ENCODE measurements around the gene FARS2. TPM values are rescaled to one million over a fixed set of nuclear protein-coding genes. Genes with fewer than 3 reads are reported as not detected.
A peak's percentile ranks its signal among the peaks of the same experiment; 100 is the strongest.

The FARS2 gene
- total and polyA plus RNA-seq, 9 of the 15 experiments (the other 6 are each of a cell fraction or from before 2014, with no cell fraction given), result 16.5 to 62.2 (median 27.0) TPM

DNA sequence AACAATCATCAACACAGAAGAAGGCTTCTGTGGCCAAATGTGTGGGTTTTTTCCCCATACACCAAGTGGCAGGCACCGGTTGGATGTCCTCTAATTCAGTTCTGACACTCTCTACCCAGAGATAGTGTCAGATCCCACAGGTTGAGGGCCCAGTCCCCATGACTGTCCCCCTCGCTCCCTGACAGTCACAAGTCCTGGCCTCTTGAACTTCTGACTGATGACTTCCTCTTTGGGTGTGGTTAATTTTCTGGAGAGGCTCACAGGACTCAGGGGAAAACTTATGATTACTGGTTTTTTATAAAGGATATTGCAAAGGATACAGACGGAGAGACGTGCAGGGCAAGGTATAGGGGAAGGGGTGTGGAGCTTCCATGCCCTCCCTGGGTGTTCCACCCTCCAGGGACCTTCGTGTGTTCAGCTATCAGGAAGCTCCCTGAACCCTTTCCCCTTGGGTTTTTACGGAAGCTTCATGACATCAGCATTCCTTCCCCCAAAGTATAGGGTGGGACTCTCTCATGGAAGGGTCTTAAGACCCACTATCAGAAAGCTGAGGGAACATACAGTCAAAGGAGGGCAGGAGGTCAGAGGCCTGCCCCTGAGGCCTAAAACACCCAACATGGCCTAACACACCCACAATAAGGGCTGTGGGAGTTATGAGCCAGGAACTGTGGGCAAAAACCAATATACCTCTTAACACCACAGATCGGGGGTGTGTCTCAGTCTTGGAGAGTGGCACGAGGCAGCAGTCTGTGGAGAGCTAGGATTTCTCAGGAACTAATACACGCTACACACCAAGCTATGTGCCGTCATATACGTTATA lies 33.3 kb downstream of the FARS2 start (continued):
- TF ChIP-seq, protein P1, sequence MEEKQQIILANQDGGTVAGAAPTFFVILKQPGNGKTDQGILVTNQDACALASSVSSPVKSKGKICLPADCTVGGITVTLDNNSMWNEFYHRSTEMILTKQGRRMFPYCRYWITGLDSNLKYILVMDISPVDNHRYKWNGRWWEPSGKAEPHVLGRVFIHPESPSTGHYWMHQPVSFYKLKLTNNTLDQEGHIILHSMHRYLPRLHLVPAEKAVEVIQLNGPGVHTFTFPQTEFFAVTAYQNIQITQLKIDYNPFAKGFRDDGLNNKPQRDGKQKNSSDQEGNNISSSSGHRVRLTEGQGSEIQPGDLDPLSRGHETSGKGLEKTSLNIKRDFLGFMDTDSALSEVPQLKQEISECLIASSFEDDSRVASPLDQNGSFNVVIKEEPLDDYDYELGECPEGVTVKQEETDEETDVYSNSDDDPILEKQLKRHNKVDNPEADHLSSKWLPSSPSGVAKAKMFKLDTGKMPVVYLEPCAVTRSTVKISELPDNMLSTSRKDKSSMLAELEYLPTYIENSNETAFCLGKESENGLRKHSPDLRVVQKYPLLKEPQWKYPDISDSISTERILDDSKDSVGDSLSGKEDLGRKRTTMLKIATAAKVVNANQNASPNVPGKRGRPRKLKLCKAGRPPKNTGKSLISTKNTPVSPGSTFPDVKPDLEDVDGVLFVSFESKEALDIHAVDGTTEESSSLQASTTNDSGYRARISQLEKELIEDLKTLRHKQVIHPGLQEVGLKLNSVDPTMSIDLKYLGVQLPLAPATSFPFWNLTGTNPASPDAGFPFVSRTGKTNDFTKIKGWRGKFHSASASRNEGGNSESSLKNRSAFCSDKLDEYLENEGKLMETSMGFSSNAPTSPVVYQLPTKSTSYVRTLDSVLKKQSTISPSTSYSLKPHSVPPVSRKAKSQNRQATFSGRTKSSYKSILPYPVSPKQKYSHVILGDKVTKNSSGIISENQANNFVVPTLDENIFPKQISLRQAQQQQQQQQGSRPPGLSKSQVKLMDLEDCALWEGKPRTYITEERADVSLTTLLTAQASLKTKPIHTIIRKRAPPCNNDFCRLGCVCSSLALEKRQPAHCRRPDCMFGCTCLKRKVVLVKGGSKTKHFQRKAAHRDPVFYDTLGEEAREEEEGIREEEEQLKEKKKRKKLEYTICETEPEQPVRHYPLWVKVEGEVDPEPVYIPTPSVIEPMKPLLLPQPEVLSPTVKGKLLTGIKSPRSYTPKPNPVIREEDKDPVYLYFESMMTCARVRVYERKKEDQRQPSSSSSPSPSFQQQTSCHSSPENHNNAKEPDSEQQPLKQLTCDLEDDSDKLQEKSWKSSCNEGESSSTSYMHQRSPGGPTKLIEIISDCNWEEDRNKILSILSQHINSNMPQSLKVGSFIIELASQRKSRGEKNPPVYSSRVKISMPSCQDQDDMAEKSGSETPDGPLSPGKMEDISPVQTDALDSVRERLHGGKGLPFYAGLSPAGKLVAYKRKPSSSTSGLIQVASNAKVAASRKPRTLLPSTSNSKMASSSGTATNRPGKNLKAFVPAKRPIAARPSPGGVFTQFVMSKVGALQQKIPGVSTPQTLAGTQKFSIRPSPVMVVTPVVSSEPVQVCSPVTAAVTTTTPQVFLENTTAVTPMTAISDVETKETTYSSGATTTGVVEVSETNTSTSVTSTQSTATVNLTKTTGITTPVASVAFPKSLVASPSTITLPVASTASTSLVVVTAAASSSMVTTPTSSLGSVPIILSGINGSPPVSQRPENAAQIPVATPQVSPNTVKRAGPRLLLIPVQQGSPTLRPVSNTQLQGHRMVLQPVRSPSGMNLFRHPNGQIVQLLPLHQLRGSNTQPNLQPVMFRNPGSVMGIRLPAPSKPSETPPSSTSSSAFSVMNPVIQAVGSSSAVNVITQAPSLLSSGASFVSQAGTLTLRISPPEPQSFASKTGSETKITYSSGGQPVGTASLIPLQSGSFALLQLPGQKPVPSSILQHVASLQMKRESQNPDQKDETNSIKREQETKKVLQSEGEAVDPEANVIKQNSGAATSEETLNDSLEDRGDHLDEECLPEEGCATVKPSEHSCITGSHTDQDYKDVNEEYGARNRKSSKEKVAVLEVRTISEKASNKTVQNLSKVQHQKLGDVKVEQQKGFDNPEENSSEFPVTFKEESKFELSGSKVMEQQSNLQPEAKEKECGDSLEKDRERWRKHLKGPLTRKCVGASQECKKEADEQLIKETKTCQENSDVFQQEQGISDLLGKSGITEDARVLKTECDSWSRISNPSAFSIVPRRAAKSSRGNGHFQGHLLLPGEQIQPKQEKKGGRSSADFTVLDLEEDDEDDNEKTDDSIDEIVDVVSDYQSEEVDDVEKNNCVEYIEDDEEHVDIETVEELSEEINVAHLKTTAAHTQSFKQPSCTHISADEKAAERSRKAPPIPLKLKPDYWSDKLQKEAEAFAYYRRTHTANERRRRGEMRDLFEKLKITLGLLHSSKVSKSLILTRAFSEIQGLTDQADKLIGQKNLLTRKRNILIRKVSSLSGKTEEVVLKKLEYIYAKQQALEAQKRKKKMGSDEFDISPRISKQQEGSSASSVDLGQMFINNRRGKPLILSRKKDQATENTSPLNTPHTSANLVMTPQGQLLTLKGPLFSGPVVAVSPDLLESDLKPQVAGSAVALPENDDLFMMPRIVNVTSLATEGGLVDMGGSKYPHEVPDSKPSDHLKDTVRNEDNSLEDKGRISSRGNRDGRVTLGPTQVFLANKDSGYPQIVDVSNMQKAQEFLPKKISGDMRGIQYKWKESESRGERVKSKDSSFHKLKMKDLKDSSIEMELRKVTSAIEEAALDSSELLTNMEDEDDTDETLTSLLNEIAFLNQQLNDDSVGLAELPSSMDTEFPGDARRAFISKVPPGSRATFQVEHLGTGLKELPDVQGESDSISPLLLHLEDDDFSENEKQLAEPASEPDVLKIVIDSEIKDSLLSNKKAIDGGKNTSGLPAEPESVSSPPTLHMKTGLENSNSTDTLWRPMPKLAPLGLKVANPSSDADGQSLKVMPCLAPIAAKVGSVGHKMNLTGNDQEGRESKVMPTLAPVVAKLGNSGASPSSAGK (IDR thresholded peaks at IDR 0.05), result peak; percentile 40; the same call in 1 of the 2 replicates
- TF ChIP-seq TBL1XR1 (IDR thresholded peaks at IDR 0.05; ENCODE audit: low read length in 2 of 2) (no peak), ZNF354B (CRISPR knock-in tag; IDR thresholded peaks at IDR 0.05) (no peak), HMG20B (CRISPR knock-in tag; IDR thresholded peaks at IDR 0.05) (no peak), SETDB1 (IDR thresholded peaks at IDR 0.05; ENCODE audit: low read length) (no peak)
- TF ChIP-seq, protein P2, sequence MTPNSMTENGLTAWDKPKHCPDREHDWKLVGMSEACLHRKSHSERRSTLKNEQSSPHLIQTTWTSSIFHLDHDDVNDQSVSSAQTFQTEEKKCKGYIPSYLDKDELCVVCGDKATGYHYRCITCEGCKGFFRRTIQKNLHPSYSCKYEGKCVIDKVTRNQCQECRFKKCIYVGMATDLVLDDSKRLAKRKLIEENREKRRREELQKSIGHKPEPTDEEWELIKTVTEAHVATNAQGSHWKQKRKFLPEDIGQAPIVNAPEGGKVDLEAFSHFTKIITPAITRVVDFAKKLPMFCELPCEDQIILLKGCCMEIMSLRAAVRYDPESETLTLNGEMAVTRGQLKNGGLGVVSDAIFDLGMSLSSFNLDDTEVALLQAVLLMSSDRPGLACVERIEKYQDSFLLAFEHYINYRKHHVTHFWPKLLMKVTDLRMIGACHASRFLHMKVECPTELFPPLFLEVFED (CRISPR knock-in tag; conservative IDR thresholded peaks at IDR 0.05), result no peak
- TF ChIP-seq, protein P3, sequence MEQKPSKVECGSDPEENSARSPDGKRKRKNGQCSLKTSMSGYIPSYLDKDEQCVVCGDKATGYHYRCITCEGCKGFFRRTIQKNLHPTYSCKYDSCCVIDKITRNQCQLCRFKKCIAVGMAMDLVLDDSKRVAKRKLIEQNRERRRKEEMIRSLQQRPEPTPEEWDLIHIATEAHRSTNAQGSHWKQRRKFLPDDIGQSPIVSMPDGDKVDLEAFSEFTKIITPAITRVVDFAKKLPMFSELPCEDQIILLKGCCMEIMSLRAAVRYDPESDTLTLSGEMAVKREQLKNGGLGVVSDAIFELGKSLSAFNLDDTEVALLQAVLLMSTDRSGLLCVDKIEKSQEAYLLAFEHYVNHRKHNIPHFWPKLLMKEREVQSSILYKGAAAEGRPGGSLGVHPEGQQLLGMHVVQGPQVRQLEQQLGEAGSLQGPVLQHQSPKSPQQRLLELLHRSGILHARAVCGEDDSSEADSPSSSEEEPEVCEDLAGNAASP (IDR thresholded peaks at IDR 0.05), result no peak
- TF ChIP-seq, protein P4, sequence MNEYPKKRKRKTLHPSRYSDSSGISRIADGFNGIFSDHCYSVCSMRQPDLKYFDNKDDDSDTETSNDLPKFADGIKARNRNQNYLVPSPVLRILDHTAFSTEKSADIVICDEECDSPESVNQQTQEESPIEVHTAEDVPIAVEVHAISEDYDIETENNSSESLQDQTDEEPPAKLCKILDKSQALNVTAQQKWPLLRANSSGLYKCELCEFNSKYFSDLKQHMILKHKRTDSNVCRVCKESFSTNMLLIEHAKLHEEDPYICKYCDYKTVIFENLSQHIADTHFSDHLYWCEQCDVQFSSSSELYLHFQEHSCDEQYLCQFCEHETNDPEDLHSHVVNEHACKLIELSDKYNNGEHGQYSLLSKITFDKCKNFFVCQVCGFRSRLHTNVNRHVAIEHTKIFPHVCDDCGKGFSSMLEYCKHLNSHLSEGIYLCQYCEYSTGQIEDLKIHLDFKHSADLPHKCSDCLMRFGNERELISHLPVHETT (CRISPR knock-in tag; conservative IDR thresholded peaks at IDR 0.05 in 1 of 2, IDR thresholded peaks at IDR 0.05 in 1 of 2), result peak in 1 of 2 experiments; percentile 63; a peak in 1 of 4 replicates
- TF ChIP-seq, protein P5, sequence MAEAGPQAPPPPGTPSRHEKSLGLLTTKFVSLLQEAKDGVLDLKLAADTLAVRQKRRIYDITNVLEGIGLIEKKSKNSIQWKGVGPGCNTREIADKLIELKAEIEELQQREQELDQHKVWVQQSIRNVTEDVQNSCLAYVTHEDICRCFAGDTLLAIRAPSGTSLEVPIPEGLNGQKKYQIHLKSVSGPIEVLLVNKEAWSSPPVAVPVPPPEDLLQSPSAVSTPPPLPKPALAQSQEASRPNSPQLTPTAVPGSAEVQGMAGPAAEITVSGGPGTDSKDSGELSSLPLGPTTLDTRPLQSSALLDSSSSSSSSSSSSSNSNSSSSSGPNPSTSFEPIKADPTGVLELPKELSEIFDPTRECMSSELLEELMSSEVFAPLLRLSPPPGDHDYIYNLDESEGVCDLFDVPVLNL (CRISPR knock-in tag; IDR thresholded peaks at IDR 0.05; ENCODE audit: low read depth), result no peak
